Adrenal gland (tissue), 12 donors: ENCODE results near the gene CD300C. TPM values are rescaled to one million over a fixed set of nuclear protein-coding genes. Genes with fewer than 3 reads are reported as not detected.
A peak's percentile ranks its signal among the peaks of the same experiment; 100 is the strongest.

Experiments used
- DNase-seq, 7 donors: peaks; one replicate each; pipeline ENCODE4 v3.0.0-alpha.2; 2019 to 2020
- H3K27ac ChIP-seq, 5 donors: fragments of 200-600 bp; sonication (generic) in 4 of 5; 1 replicate in 3 of 5; 2 replicates in 2 of 5; pipeline versions ENCODE4 v1.5.1 to v1.8.0; 2016 to 2020; ENCODE audit warnings: mild to moderate bottlenecking in 1 of 5
- H3K27me3 ChIP-seq: fragments of 200-600 bp; 2 replicates; pipeline ENCODE4 v1.8.0; 2021
- H3K36me3 ChIP-seq, 2 donors: fragments of 200-600 bp; replicated peaks in 1 of 2; 1 replicate in 1 of 2; 2 replicates in 1 of 2; pipeline versions ENCODE4 v1.5.1 to v1.8.0; 2018 to 2022
- H3K4me1 ChIP-seq, 2 donors: fragments of 200-600 bp; replicated peaks in 1 of 2; 1 replicate in 1 of 2; 2 replicates in 1 of 2; pipeline versions ENCODE4 v1.5.1 to v1.8.0; 2018 to 2021
- H3K4me3 ChIP-seq, 4 donors: fragments of 200-600 bp; sonication (generic) in 3 of 4; one replicate each; pipeline ENCODE4 v1.5.1; 2016 to 2018
- H3K9me3 ChIP-seq, 3 donors: fragments of 200-600 bp; sonication (generic) in 1 of 3; replicated peaks in 1 of 3; 1 replicate in 2 of 3; 2 replicates in 1 of 3; pipeline versions ENCODE4 v1.5.1 to v1.8.0; 2016 to 2021
- CTCF ChIP-seq, 6 experiments: fragments of 450-650 bp in 4 of 6; fragments of 200-600 bp in 2 of 6; sonication (generic) in 1 of 6; IDR thresholded peaks; 1 replicate in 5 of 6; 2 replicates in 1 of 6; pipeline versions ENCODE4 v1.5.1 to v1.8.0; 2016 to 2021; ENCODE audit warnings: antibody characterized with exemption in 6 of 6, mild to moderate bottlenecking in 2 of 6, moderate library complexity in 1 of 6
- POLR2A ChIP-seq, 2 donors: fragments of 450-650 bp; IDR thresholded peaks; one replicate each; pipeline ENCODE4 v1.6.1; 2017; ENCODE audit warnings: antibody characterized with exemption in 2 of 2, mild to moderate bottlenecking in 2 of 2, moderate library complexity in 1 of 2
- WGBS, 4 donors: extraction: QIAGEN DNeasy Blood & Tissue Kit in 2 of 4; methylation state at CpG; one replicate each; pipeline versions ENCODE4 v1.1.5 to v1.1.7; 2013 to 2017; 5-methylcytosine and 5-hydroxymethylcytosine counted together
- intact Hi-C, 2 donors: fragments of 100-400 bp; cut with DNase I; formaldehyde crosslinking; loops; one replicate each; pipeline versions ENCODE4 v1.14.1 to v1.15.0; 2022 to 2023
- polyA plus RNA-seq, 3 donors: library from polyadenylated mRNA; stranded (reverse); fragments of 200-250 nt in 2 of 3; fragments of 350-450 nt in 1 of 3; fragmentation: Illumina TruSeq in 1 of 3; extraction: RNeasy Lipid Tissue Mini Kit (QIAGEN cat#74804) in 1 of 3; gene quantifications; one replicate each; pipeline ENCODE4 v1.2.3, GENCODE V29; 2013 to 2014
- total RNA-seq, 9 donors: library from RNA; depleted of rRNA in 4 of 9; stranded (reverse); fragments of >200 nt in 4 of 9; fragments of 120-200 nt in 1 of 9; fragmentation: NEBNext Ultra II Directional in 1 of 9; extraction: Animal tissue kit (Norgen Biotek cat#: 25700) in 1 of 9; gene quantifications; one replicate each; pipeline versions ENCODE4 v1.1.0 to v1.2.4, GENCODE V29; 2013 to 2023
- donor health status: healthy with polysubstance abuse.
- donor health status: Bipolar disorder and iron deficiency.
- donor health status: DM: yes; HTN: yes; CAD: no.
- donor health status: DM: no; HTN: no; CAD: no.
- donor health status: DM: no; HTN: no; CAD: no.
- donor health status: DM: yes; HTN: yes; CAD: no.

The CD300C gene
- total and polyA plus RNA-seq, 12 donors: 0.22 to 4.5 (median 2.3) TPM; not detected in 1

- H3K9me3 ChIP-seq: no peaks in the 10 kb centered on the region
- 76 to 79% (median 78%) methylated on average over 5 of the region's 5 CpGs for WGBS, 4 donors
- no peak overlapping the region for H3K27ac ChIP-seq
- H3K36me3 ChIP-seq: no peaks in the 10 kb centered on the region
- H3K4me1 ChIP-seq: no peaks in the 10 kb centered on the region
- TF ChIP-seq CTCF (IDR thresholded peaks at IDR 0.05): no peak
- TF ChIP-seq POLR2A (IDR thresholded peaks at IDR 0.05): no peak
- no peaks in the 10 kb centered on the region for H3K27me3 ChIP-seq
- intact Hi-C loops: no loop called here
- DNase-seq: peak in 2 of 7 donors; percentile 5 to 36
- H3K4me3 ChIP-seq: no peak overlapping the region
Observed at GRCh38 chr17:74529243-74529642, 16.7 kb downstream of the CD300C start.

DNA sequence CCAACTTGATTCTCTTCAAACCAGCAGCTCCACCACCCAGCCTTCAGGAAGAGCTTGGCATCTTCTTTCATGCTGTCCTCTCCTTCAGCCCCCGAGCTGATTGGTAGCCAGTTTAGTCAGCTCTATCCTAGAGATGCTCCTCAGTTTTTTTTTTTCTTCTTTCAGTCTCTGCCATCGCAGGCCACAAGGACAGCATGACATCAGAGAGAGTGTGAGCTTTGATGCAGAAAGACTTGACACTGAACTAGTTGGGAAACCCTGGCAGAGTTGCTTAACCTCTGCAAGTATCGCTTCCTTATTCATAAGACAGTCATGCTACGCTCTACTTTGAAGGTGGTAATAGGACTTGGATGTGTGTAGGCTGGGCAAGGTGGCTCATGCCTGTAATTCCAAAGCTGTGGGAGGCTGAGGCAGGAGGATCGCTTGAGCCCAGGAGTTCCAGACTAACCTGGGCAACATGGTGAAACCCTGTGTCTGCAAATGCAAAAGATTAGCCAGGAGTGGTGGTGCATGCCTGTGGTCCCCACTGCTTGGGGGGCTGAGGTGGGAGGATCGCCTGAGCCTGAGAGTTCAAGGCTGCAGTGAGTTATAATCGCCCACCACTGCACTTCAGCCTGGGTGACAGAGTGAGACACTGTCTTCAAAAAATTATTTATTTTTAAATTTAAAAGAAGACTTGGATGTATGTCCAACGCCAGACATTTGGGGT, 17.3 kb downstream of the CD300C start:
- TF ChIP-seq POLR2A (IDR thresholded peaks at IDR 0.05) (no peak), CTCF (IDR thresholded peaks at IDR 0.05) (no peak)
- peak overlapping the region in 1 of 5 donors; percentile 60 for H3K27ac ChIP-seq

DNA sequence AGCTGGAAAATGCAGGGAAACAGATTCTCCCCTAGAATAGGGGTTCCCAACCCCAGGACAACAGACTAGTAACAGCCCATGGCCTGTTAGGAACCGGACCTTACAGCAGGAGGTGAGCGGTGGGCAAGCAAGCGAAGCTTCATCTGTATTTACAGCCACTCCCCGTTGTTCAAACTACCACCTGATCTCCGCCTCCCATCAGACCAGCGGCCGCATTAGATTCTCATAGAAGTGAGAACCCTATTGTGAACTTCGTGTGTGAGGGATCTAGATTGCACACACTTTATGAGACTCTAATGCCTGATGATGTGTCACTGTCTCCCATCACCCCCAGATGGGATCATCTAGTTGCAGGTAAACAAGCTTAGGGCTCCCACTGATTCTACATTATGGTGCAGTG, 18.2 kb downstream of the CD300C start:
- H3K36me3 ChIP-seq: no peaks in the 10 kb centered on the region
- no peak overlapping the region for H3K4me3 ChIP-seq
- 77 to 86% (median 80%) methylated on average over 7 to 8 of the region's 8 CpGs for WGBS, 4 donors
- H3K9me3 ChIP-seq: no peaks in the 10 kb centered on the region
- intact Hi-C loops: no loop called here
- no peaks in the 10 kb centered on the region for H3K27me3 ChIP-seq
- H3K27ac ChIP-seq: no peak overlapping the region
- no peaks in the 10 kb centered on the region for H3K4me1 ChIP-seq
- peak in 2 of 7 donors; percentile 1 to 11 for DNase-seq
- TF ChIP-seq CTCF (IDR thresholded peaks at IDR 0.05): no peak
- no peak for TF ChIP-seq POLR2A (IDR thresholded peaks at IDR 0.05)

More for the DNA sequence above, 17.3 kb downstream of the CD300C start:
- 47 to 64% (median 59%) methylated on average over 7 to 8 of the region's 8 CpGs for WGBS, 4 donors
- DNase-seq: peak in 5 of 7 donors; percentile 26 to 73 (median 68)
- intact Hi-C loops: no loop called here
- H3K4me3 ChIP-seq: no peak overlapping the region
- H3K4me1 ChIP-seq: no peaks in the 10 kb centered on the region
- no peaks in the 10 kb centered on the region for H3K27me3 ChIP-seq
- H3K36me3 ChIP-seq: no peaks in the 10 kb centered on the region
- no peaks in the 10 kb centered on the region for H3K9me3 ChIP-seq

DNA sequence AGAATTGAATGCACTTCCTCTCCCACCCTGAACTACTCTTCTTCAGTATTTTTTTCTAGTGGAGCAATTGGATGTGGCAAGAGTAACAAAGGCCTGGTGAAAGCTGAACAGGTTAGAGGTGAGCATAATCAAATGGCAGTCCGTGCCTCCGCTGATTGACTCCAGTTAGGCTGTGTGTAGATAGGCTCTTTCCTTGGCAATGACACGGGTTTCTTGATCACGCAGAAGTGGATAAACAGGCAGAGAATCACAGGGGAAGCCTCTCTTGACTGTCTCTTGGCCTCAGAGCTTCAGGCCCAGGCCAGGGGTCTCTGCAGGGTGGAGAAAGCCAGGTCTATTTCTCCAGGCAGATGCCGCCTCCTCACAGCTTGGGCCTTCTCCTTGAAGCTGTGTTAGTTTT, 18.8 kb downstream of the CD300C start:
- Histone ChIP-seq H3K4me1 (no peaks in the 10 kb centered on the region), H3K27me3 (no peaks in the 10 kb centered on the region), H3K9me3 (no peaks in the 10 kb centered on the region), H3K27ac (no peak overlapping the region), H3K36me3 (no peaks in the 10 kb centered on the region), H3K4me3 (no peak overlapping the region)
- DNase-seq: peak in 1 of 7 donors; percentile 33
- intact Hi-C loops: no loop called here
- no peak for TF ChIP-seq CTCF (IDR thresholded peaks at IDR 0.05)
- no peak for TF ChIP-seq POLR2A (IDR thresholded peaks at IDR 0.05)
- WGBS, 4 donors: 84 to 94% (median 87%) methylated on average over 5 of the region's 5 CpGs
